HG03108 (cell line): ENCODE measurements around the gene ZFAND2B.

Source experiments
- ATAC-seq: cut with Tn5 transposase; IDR thresholded peaks from one replicate; pipeline ENCODE4 v1.9.1; 2021; ENCODE audit warnings: moderate library complexity; ENCODE audit not compliant: unreplicated experiment

ZFAND2B gene

DNA sequence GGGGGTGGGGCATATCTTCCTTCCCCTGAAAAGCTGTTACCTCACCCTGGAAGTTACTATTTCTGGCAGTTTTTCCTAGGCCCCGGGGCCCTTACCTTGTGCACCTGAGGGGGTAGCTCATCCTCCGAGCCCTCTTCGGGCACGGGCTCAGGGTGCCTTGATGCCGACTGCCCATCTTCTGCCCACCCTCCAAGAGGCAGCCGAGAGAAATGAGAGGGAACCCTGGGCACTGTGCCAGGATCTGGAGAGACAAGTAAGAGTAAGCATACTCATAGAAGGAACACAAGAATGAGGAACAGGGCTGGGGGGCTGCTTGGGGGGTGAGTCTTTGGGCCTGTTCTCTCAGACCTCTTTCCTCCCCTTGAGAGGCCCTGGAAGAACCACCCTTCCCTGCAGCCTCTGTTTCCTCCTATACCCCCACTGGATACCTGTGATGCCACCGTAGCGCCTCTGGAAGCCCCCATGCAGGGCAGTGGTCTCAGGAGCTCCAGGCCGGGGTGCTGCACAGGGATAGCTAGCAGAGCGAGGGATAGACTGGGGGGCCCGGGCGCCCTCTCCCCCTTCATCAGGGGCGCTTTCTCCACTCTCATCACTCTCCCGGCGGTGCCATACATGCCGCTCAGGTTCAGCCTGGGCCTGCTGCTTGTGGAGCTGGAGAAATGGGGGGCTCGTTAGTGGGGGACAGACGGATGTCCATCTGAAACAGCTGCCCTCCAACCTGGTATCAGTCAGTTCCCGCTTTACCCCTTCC lies 14.2 kb downstream of the ZFAND2B start:
- no peak for ATAC-seq

DNA sequence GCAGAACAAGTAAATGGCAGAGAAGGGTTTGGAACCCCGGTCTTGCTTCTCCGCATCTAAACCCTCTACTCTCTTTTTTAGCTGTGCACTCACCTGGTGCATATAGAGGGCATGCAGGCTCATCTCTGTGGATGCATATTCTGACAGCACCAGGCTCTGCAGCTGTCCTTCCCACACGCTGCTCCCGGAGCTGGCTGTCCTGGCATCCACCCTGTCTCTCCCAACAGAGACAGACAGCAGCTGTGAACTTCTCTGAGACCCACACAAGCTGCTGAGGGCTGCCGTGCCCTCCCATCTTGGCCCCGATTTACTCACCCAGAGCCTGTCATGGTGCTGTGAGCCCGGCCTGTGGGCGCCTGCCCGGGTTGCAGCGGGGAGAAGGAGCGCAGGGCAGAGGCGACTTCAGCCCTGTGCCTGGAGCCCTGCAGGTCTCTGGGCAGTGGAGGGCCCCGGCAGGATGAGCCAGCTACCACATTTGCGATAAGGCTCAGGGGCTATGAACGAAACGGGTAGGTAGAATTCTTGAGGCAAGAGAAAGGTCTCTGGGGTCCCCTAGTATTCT lies 15.5 kb downstream of the ZFAND2B start:
- no peak for ATAC-seq

DNA sequence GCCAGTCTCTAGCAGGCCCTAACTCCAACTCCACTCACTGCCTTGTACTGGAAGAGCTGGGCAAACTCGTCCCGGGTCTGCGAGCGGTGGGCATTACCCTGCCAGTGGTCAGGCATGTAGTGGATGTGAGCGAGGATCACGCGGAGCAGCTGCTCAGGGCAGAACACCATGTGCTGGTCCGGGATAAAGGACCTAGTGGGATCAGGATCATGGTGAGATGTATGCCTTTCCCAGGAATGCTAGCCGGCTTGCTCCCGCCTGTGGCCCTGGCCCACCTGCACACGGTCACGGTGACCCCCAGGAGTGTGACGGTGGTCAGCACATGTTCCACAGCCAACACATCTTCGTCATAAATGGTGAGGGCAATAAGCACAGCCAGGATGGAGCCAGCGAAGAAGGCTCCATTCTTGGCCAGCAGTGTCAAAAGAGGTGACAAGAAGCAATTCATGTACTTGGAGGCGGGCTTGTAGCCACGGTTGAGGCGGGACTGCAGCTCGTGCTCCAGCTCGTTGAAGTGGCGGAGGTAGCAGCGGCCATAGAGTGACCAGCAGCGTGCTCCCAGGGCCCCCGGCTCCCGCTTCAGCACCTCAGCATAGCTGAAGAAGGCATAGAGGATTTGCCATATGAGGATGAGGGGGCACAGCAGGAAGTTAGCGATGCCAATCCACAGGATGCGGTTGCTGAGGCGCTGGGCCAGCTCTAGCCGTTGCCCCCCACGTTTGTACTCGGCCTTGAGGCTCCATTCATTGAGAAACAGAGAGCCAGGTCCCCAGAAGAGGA lies 17.4 kb downstream of the ZFAND2B start:
- no peak for ATAC-seq

DNA sequence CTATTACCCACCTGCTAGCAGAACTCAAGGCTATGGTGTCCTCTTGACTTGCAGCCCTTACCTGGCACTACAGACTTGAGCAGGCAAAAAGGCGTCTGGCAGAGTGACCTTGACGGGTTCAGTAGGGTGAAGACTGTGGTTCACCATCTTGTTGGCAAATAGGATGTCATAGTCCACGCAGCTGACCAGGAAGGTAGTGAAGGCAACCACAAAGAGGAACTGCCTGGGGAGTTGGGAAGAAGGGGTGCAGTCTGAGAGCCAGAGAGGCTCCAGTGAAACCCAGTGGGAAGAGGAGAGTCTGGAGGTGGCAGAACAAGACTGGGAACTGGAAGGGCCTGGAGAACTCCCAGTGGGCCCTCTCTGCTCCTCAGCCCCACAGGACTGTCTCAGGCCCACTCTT lies 18.8 kb downstream of the ZFAND2B start:
- ATAC-seq: no peak

DNA sequence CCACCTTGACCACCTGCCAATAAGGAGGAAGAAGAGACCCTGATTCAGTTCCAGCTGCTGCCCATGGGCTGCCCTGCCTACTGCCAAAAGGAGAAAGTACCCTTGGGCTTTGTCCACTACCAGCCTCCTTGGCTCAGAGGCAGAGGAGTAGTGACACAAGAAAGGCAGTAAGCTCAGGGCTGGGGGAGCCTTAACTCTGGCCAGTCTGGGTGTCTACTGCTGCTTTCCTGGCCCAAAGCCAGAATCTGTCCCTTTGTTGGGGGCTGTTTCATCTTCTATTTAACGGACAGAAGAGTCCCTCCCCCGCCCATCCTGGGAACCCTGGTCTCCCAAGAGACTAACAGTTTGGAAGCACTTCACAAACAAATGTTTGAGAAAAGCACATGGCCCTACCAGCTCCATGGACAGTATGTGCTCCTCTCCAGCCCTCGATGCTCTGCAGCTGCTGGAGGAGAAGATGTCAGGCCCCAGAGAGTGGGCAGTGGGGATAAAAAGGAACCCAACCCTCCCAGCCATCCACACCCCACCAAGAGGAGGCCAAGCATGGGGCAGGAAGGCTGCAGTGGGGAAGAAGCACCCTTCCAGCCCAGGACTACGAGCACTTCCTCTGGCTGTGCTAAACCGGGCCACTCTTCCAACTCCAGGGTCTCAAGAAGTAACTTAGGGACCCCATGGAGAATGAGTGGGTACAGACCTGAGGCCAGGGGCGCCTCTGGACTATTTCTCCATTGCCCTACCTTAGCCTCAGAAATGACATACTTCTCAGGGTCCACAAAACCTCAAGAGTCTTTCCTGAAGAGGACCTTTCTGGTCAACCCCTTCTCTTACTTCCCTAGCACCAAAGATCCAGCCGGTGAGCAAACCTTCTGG lies 21.7 kb downstream of the ZFAND2B start:
- ATAC-seq: no peak

DNA sequence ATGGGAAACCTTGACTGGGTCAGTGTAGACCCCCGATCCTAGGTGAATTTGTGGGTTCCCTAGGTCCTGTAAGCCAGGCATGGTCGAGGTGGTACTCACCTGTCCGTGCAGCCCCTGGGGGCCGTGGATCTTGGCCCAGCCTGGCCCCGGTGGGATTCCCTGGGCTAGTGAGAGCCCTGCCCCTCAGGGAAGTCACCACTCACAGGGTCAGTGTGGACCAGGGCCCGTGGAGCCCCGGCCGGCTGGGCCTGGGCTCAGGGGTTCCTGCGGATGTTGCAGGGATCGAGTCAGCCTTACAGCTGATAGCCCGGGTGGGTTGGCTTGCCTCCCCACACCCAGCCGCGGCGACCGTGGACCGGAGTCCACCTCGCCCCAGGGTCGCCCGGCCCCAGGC lies 22.3 kb downstream of the ZFAND2B start:
- no peak for ATAC-seq

DNA sequence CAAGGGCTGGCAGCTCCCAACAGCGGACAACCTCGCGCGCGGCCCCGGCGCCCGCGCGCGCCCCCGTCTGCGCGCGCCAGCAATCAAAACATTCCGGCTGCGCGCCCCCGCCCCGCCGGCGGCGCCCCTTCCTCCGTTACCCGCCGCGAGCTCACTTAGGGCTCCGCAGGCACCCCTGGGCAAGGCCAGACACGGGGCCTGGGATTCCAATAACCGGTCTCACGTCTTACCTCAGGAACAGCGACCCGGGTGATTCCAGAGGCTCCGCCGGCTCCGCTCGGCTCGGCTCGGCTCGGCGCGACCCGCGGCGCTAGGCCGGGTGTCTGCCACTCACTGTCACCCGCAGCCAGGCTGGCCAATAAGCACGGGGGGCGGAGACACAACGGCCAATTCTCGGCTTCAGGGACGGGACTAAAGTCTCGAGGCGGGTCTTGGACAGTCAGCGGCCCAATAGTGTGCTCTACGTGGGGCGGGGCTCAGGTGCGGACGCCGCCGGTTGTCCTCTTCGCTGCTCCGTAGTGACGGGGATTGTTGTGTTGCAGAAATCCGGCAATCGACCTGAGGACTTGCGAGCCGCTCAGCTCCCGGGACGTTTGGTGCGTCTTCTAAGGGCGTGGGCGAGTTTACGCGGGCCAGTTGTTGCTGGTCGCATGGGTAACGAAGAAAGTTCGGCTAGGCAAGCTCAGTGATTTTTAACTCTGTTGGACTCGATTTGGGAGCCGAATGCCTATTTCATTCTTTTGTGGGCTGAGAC lies 22.9 kb downstream of the ZFAND2B start, which contains the start of the genes ANKZF1 and ATG9A:
ANKZF1 (plus strand) TSS at position 502 of the 754 bp plus-strand sequence. CDS start 452 bp downstream, outside the sequence.
ATG9A (minus strand) TSS at position 332 of the 754 bp plus-strand sequence. CDS start 1,612 bp downstream, outside the sequence.
- ATAC-seq: peak; percentile 97

DNA sequence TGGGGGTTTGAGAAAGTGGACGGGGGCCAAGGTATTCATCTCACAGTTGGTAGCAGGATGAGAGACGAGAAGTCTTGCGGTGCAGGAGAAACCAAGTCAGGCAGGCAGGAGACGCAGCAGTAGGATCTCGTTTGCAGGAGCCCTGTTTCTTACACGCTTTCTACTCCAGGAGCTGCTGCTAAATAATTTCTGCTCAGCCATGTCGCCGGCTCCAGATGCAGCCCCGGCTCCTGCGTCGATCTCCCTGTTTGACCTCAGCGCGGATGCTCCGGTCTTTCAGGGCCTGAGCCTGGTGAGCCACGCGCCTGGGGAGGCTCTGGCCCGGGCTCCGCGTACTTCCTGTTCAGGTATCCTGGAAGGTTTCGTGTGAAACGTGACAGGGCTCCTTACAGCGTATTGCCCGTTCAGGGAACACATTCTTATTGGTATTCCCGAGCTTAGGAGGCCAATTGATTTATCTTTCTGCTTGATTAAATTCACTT lies 23.5 kb downstream of the ZFAND2B start:
- ATAC-seq: no peak

DNA sequence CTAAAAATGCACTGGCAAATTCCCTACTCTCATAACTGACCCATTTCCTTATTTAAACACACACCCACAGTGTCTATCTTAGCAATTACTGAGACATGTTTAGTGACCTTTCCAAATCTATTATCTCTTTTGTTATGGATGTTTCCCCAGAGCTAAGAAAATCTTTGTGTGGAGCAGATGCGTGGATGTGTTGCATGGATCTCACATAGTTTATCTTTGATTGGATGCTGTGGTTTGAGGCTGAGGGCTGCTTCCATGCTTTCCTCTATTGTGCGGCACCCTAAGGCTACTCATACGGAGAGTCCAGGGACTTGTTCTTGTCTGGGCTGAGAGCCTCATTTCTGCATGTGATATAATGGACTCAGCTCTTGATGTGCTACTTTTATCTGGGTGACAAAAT lies 27.7 kb downstream of the ZFAND2B start:
- ATAC-seq: no peak

DNA sequence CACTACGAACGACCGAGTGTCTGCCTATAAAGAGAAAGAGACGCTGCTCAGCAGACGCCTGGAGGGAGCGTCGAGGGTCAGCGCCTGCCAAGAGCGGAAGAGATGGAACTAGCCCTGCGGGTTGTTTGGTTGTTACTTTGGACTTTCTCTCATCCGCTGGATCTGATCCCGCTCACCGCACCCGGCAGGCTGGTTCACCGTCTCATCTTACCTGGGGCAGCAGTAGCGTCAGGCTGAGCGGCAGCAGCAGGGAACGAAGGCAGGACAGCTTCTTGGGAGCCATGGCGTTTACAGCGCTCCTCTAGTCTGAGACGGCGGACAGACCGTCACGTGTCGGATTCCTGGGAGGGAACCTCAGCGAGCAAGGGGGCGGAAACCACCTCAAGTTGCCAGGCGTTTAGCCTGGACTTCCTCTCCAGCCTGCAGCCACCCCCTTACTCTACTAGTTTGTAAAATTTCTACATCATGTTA lies 36.7 kb downstream of the ZFAND2B start:
- no peak for ATAC-seq

DNA sequence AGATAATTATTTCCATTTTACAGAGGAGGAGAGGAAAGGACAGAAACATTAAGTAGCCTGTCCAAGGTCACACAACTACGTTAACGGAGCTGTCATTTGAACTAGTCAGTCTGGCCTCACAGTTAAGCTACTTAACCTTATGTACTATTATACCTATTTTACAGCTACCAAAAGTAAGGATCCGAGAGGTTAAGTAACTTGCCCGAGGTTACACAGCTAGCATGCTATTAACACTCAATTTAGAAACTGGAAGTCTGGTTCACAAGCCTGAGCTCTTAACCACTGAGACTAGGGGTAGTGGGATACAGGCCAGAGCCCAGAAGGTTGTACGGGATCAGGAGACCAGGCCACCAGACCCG lies 38.2 kb downstream of the ZFAND2B start:
- no peak for ATAC-seq

DNA sequence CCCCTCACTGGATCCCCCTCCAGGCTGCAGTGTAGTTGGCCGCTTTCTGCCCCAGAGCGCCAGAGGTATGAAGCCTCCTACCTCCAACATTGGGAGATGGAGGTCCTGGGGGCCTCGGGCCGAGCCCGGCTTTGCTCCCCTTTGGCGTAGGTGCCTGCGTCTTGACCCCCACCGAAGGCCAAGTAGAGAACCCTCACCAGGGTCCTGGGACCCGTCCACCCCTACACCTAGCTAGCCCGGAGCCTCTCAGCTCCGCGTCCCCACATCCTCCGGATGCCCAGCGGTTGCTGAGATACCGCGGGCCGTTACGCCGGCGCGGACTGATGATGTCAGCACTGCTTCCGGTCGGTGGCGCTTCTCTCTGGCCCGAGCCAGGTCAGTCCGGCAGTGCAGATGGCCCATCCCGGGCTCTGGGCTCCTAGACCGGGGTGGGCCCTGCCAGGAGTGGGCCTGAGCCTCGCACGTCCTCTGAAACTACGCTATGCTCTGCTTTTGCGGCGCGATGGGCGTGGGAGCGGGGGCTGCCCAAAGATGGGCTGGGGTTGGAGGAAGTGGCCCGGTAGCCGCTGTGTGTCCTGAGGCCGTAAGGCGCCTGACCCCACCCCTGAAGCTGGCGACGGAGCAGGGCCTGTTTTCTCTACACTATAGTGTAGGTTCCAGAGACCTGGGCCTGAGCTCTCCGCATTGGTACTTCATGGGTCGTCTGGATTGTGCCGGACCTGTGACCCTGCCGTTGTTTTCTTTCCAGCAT lies 38.7 kb downstream of the ZFAND2B start, which contains the start of the genes GLB1L and STK16:
GLB1L (minus strand) TSS at position 297 of the 751 bp plus-strand sequence. CDS start 1,871 bp downstream, outside the sequence.
STK16 (plus strand) TSS at position 332 of the 751 bp plus-strand sequence. CDS start 521 bp downstream, outside the sequence.
- peak; percentile 50 for ATAC-seq

DNA sequence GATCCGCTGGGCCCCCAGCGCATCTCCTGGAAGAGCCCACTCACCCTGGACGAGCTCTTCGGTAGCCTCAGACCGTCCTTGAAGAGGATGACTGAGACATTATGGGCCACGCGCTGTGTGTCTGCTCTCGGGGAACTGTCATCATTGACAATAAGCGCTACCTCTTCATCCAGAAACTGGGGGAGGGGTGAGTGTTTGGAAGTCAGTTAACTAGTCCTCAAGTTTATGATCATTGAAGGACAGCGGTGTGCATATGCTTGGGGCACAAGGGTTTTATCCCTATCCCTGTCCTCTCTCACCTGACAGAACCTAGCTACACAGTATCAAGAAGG lies 39.3 kb downstream of the ZFAND2B start:
- ATAC-seq: no peak

DNA sequence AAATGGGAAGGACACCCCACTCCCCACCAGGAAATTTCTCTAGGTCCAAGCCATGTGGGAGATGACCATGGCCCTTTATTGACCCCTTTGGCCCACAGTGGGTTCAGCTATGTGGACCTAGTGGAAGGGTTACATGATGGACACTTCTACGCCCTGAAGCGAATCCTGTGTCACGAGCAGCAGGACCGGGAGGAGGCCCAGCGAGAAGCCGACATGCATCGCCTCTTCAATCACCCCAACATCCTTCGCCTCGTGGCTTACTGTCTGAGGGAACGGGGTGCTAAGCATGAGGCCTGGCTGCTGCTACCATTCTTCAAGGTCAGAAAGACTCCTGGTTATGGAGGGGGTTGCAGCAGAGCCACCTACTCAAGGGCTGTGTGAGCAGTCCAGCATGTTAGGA lies 40.0 kb downstream of the ZFAND2B start:
- no peak for ATAC-seq

DNA sequence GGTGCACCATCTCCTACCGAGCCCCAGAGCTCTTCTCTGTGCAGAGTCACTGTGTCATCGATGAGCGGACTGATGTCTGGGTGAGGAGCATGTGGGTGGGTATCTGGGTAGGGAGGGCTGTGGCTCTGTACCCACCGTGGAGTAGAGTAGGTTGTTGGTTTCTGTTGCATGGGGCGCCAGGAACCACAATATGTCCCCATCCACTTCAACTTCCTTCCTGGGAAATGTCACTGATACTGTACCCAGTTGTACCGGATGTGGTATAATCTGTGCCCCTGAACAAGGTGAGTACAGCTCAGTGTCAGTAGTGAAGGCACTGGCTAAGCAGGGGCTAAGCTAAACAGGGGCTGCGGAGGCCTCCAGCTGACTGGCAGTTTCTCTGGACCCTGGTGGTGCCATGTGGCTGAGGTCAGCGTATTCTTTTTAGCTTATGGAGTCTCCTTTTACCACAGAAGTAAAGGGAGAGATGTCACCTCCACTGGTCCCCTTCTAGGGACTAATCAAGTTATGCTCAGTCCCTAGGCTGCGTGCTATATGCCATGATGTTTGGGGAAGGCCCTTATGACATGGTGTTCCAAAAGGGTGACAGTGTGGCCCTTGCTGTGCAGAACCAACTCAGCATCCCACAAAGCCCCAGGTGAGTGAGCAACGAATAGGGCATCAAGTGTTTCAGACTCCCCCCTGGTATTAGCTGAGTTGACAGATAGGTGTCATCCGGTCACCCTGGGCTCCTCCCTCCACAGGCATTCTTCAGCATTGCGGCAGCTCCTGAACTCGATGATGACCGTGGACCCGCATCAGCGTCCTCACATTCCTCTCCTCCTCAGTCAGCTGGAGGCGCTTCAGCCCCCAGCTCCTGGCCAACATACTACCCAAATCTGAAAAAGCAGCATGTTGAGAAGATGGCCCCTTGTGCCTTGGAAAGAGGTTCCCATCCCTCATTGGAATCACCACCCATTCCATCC lies 41.4 kb downstream of the ZFAND2B start:
- ATAC-seq: peak; percentile 20

DNA sequence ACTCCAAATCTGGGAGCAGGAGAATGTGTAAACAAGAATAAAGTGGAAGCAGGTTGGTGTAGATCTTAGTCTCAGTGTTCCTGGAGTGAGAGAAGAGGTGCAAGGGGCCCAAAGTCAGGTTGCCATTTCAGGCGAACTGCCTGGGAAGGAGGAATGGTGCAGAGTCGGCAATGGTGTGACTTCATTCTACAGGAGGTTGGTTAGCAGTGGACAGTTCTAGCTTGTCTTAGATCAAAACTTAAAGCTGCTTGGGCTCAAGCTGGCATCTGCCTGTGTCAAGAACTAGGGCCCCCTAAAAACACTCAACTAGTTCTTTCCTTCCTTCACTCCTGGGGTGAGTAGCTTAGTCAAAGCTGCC lies 42.2 kb downstream of the ZFAND2B start:
- ATAC-seq: no peak

DNA sequence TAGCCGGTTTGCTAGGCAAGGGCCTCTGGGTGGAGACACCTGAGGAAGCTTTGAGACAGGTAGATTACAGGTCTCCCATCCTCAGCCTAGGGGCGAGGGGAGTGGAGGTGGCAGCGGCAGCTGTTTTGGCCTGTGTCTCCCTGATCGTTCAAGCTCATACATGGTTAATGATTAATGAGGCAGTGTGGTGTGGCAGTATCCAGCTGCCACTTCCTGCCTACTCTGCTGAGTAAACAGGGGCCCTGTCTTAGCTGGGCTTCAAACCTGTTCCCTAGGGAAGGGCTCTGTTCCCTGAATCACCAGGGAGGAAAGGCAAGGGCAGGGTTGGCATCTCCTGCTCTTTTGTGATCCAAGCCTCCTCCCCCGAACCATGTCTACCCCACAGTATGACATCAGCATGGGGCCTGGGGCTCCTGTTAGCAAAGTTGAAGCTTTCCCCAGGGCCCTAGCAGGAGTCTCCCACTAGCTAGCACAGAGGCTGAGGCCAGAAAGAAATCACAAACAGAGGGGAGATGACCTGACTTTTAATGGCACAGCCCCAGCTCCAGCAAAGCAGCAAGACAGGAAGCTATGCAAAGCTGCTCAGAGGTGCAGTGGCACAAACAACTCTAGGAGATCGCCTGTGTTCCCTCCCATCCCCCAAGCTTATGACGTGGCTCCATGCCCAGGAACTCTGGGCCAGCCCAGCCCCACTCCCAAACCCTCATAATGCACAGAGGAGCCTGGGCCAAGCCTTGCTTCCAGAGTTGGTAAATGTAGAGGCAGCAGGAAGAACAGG lies 42.8 kb downstream of the ZFAND2B start:
- ATAC-seq: peak; percentile 44
